AG04449 (cell line): ENCODE measurements around the gene TYK2.

Experiments used
- CTCF ChIA-PET: fragments of 350-600 bp; formaldehyde crosslinking; extraction: SDS; loops from one replicate; lab custom pipeline; 2021; ENCODE audit warnings: antibody characterized with exemption; lab: Yijun Ruan, JAX
- POLR2A ChIA-PET: fragments of 400-600, 350-600 bp; formaldehyde crosslinking; extraction: SDS; loops from one replicate; lab custom pipeline; 2020; ENCODE audit warnings: antibody characterized with exemption, inconsistent platforms; lab: Yijun Ruan, JAX
- DNase-seq: peaks from one replicate; pipeline ENCODE4 v3.0.0-alpha.2; 2010; ENCODE audit warnings: low read depth, low spot score
- H3K4me3 ChIP-seq: 2 replicates; pipeline ENCODE4 v1.5.1; 2011; ENCODE audit warnings: low read depth, mild to moderate bottlenecking, control low read depth, low read length
- TF ChIP-seq, protein P1 (sequence below): IDR thresholded peaks from one replicate; pipeline ENCODE4 v1.5.1; 2011; ENCODE audit warnings: mild to moderate bottlenecking, moderate library complexity, low read length, control low read depth, inconsistent platforms; ENCODE audit not compliant: insufficient read depth; ENCODE audit errors: missing control alignments

The TYK2 gene

DNA sequence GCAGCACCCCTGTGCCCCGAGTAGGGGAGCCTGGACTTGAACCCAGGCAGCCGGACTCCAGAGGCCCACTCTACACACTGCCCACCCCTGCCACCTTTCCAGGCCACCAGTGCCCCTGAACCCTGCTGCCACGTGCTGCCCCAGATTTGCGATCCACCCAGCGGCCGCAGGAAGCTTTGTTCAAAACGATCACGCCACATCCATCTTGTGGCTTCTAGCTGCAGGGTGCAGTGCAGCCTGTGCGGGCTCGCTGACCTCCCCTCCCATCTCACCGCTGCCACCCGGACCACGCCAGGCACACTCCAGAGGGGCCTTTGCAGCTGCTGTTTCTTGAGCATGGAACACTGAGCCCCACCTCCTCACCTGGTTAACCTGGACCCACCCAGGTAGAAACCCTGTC lies 50.8 kb downstream of the TYK2 start:
- H3K4me3 ChIP-seq, result no peak overlapping the region
- ChIA-PET POLR2A (interaction anchor here (0.8 kb wide), 1 partner anchor 41 kb away, joined by 4 read pairs; no protein-coding TSS in a partner anchor), CTCF (interaction anchor here (1.4 to 1.9 kb wide), 2 partner anchors 38 to 60 kb away, joined by 5 read pairs; no protein-coding TSS in a partner anchor)
- TF ChIP-seq, protein P1, sequence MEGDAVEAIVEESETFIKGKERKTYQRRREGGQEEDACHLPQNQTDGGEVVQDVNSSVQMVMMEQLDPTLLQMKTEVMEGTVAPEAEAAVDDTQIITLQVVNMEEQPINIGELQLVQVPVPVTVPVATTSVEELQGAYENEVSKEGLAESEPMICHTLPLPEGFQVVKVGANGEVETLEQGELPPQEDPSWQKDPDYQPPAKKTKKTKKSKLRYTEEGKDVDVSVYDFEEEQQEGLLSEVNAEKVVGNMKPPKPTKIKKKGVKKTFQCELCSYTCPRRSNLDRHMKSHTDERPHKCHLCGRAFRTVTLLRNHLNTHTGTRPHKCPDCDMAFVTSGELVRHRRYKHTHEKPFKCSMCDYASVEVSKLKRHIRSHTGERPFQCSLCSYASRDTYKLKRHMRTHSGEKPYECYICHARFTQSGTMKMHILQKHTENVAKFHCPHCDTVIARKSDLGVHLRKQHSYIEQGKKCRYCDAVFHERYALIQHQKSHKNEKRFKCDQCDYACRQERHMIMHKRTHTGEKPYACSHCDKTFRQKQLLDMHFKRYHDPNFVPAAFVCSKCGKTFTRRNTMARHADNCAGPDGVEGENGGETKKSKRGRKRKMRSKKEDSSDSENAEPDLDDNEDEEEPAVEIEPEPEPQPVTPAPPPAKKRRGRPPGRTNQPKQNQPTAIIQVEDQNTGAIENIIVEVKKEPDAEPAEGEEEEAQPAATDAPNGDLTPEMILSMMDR, result no peak
- no peak for DNase-seq

DNA sequence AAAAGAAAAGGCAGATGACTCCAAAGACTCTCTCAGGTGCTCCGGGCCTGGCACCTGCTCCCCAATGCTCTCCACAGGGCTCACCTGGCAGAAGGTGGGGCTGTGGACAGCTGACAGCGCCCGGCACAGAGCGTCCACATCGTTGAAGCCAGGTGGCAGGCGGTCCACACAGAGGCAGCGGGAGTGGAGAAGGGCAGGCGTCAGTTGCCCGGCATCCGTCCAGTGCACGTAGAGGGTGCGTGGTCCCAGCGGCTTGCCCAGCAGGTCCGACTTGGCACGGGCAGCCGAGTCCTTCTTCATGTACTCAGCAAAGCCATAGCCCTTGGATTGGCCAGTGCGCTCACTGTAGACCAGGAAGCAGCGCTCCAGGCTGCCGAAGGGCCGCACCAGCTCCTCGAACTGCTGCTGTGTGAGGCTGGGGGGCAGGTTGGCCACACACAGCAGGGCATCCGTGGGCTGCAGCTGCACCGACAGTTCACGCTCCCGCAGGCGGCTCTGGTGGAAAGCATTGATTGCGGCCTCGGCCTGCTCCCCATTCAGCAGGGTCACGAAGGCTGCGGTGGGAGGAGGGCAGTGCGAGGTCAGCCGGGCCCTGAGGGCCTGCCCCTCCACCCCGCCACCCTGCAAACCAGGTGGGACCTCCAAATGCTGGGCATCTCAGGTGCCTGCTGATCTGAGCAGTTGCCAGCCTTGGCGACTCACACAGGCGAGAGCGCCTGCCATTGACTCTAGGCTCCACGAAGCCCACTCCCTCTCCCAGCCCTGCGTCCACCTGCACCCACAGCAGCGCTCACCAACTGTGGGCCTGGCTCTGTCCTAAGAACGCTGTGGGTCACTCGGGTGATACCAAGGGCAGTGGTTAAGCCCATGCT lies 51.6 kb downstream of the TYK2 start:
- POLR2A ChIA-PET, result no interaction called here
- CTCF ChIA-PET, result interaction anchor here (1.9 kb wide), 1 partner anchor 37 kb away, joined by 5 read pairs; no protein-coding TSS in a partner anchor
- H3K4me3 ChIP-seq, result no peak overlapping the region
- DNase-seq, result no peak
- TF ChIP-seq, protein P1, result no peak

DNA sequence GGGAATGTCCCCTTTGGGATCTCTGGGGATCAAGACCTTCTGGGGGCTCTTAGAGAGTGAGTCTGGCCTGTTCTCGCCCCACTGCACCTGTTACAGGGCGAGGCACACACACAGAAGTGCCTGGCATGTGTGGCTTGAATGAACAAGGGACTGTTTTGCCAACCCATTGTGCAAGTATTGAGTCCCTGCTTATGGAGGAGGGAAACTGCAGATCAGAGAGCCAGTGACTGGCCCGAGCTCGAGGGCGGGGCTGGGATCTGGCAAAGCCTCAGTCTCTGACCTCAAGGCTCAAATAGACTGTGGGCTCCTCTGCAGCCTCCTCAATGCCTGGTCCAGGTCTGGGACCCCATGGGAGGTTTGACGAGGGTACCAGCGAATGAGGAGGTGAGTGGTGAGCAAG lies 52.6 kb downstream of the TYK2 start:
- DNase-seq, result no peak
- H3K4me3 ChIP-seq, result no peak overlapping the region
- TF ChIP-seq, protein P1, result no peak
- ChIA-PET POLR2A (interaction anchor here (0.8 kb wide), 1 partner anchor 17 kb away, joined by 3 read pairs; no protein-coding TSS in a partner anchor), CTCF (interaction anchor here (1.7 kb wide), 1 partner anchor 61 kb away, joined by 5 read pairs; no protein-coding TSS in a partner anchor)

DNA sequence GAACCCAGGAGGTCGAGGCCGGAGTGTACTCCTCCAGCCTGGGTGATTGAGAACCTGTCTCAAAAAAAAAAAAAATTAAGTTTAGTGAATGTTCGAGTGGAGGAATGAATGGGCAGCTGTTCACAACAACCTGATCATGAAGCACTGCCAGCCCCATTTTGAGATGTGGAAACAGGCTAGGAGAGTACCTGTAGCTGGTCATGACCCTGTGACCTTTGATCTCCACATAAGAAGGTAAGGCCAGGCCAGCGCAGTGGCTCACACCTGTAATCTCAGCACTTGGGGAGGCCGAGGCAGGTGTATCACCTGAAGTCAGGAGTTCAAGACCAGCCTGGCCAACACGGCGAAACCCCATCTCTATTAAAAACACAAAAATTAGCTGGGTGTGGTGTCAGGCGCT lies 54.6 kb downstream of the TYK2 start:
- POLR2A ChIA-PET, result no interaction called here
- TF ChIP-seq, protein P1, result no peak
- DNase-seq, result no peak
- H3K4me3 ChIP-seq, result no peak overlapping the region
- CTCF ChIA-PET, result interaction anchor here (0.7 to 1.6 kb wide), 4 partner anchors 9 to 67 kb away, joined by 3 to 4 read pairs (median 4); no protein-coding TSS in a partner anchor

DNA sequence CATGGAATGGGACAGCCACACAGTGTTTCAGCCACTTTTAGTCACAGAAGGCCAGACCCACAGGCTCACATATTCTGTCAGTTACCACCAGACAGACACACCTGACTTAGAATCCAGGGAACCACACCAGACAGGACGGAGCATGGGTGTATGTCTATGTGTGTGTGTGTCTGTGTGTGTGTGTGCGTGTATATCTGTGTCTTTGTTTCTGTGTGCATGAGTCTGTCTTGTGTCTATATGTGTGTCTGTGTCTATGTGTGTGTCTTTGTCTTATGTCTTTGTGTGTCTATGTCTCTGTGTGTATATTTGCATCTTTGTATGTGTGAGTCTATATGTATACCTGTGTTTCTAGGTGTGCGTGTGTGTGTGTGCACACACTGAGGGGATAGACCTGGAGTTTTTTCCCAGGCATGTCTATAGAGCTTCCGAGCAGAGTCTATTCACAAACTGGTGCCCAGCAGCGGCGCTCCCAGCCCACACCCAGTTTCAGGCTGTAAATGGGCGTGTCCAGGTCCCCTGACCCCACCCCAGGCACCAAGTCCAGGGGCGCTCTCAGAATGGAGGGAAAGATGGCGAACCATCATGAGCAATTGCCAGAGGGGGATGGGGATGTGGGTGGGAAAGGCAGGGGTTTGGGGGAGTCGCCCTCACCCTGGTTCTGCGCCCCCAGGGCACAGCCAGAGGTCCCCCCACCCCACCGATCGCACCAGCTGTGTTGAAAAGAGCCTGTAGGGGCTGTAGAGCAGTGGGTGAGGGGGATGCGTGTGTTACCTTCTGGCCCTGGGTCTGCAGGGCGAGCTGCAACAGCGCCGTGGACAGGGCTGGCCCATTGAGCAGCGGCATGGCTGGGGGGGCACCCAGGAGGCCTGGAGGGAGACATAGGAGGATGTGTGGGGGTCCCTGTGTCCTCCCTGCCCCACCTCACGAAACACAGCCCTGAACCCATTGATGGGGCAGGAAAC lies 58.2 kb downstream of the TYK2 start:
- CTCF ChIA-PET, result interaction anchor here (0.7 to 1.4 kb wide), 2 partner anchors 9 to 61 kb away, joined by 3 read pairs; no protein-coding TSS in a partner anchor
- DNase-seq, result no peak
- H3K4me3 ChIP-seq, result no peak overlapping the region
- TF ChIP-seq, protein P1, result no peak
- POLR2A ChIA-PET, result no interaction called here
